OCI-LY7 (cell line): ENCODE data around the gene FLG2. TPM values are rescaled to one million over a fixed set of nuclear protein-coding genes. Genes with fewer than 3 reads are reported as not detected.

Experiments used
- BruUV-seq: library from RNA; stranded (reverse); fragments of 400-500 nt; replicated peaks from 2 replicates; lab custom pipeline; 2021; lab: Mats Ljungman, UMichigan
- CTCF ChIA-PET: fragments of 300-600 bp; sonication (Branson Sonifier 250); formaldehyde crosslinking; loops from one replicate; lab custom pipeline; 2022; ENCODE audit warnings: antibody characterized with exemption; ENCODE audit not compliant: unreplicated experiment; lab: Charles Lee
- POLR2A ChIA-PET: fragments of 300-600 bp; sonication (Branson Sonifier 250); formaldehyde crosslinking; loops from one replicate; lab custom pipeline; 2022; ENCODE audit warnings: antibody characterized with exemption; lab: Charles Lee
- DNase-seq: peaks from one replicate; pipeline ENCODE4 v3.0.0-alpha.2; 2015; ENCODE audit warnings: low spot score
- H2AFZ ChIP-seq: fragments of 200-600 bp; sonication (generic), shearing (Covaris generic); 2 replicates; pipeline ENCODE4 v1.6.1; 2014; ENCODE audit warnings: mild to moderate bottlenecking, antibody characterized with exemption, low read length, moderate library complexity
- H3K27ac ChIP-seq: fragments of 200-600 bp; sonication (generic); 2 replicates; pipeline ENCODE4 v1.5.1; 2014; ENCODE audit warnings: mixed run types, low read depth, mild to moderate bottlenecking, moderate library complexity, low read length, inconsistent platforms; ENCODE audit not compliant: poor library complexity, severe bottlenecking
- H3K36me3 ChIP-seq: fragments of 200-600 bp; sonication (generic); 2 replicates; pipeline ENCODE4 v1.6.1; 2014; ENCODE audit warnings: mild to moderate bottlenecking, antibody characterized with exemption, low read length, moderate library complexity, mixed read lengths; ENCODE audit not compliant: insufficient read depth
- H3K4me1 ChIP-seq: fragments of 200-600 bp; sonication (generic); 2 replicates; pipeline ENCODE4 v1.5.1; 2014; ENCODE audit warnings: mild to moderate bottlenecking, low read length; ENCODE audit not compliant: insufficient read depth, poor library complexity, severe bottlenecking
- H3K4me2 ChIP-seq: fragments of 200-600 bp; sonication (generic); 2 replicates; pipeline ENCODE4 v1.6.1; 2014; ENCODE audit warnings: mild to moderate bottlenecking, low read length
- H3K4me3 ChIP-seq: fragments of 200-600 bp; sonication (generic); 2 replicates; pipeline ENCODE4 v1.5.1; 2014; ENCODE audit warnings: mild to moderate bottlenecking, low read depth, low read length; ENCODE audit not compliant: poor library complexity, severe bottlenecking
- H3K79me2 ChIP-seq: fragments of 200-600 bp; sonication (generic); 2 replicates; pipeline ENCODE4 v1.6.1; 2016; ENCODE audit warnings: low read depth, mild to moderate bottlenecking, low read length, moderate library complexity, mixed read lengths; ENCODE audit not compliant: insufficient read depth
- H3K9me2 ChIP-seq: fragments of 200-600 bp; sonication (generic); 2 replicates; pipeline ENCODE4 v1.6.1; 2016; ENCODE audit warnings: mild to moderate bottlenecking, low read length, mixed read lengths; ENCODE audit not compliant: insufficient read depth
- H3K9me3 ChIP-seq: fragments of 200-600 bp; sonication (generic); 2 replicates; pipeline ENCODE4 v1.6.1; 2014; ENCODE audit warnings: mild to moderate bottlenecking, mixed run types, low read length, mixed read lengths
- H4K20me1 ChIP-seq: fragments of 200-600 bp; sonication (generic); 2 replicates; pipeline ENCODE4 v1.6.1; 2014; ENCODE audit warnings: mild to moderate bottlenecking, antibody characterized with exemption, low read length, moderate library complexity, mixed read lengths; ENCODE audit not compliant: insufficient read depth
- EZH2phosphoT487 ChIP-seq: fragments of 200-600 bp; sonication (generic); IDR thresholded peaks from 2 replicates; pipeline ENCODE4 v1.6.1; 2018; ENCODE audit warnings: low read depth, borderline replicate concordance, mild to moderate bottlenecking, mixed run types, antibody characterized with exemption, low read length, moderate library complexity, mixed read lengths
- intact Hi-C: fragments of 100-400 bp; cut with micrococcal nuclease; formaldehyde crosslinking; loops from one replicate; pipeline ENCODE4 v1.10.0; 2022; ENCODE audit not compliant: unreplicated experiment
- total RNA-seq, 2 experiments: library from RNA; depleted of rRNA in 1 of 2; stranded (reverse); fragments of >200 nt in 1 of 2; shearing (Covaris generic) in 1 of 2; gene quantifications; 2 replicates each; pipeline ENCODE4 v1.2.3, GENCODE V29; 2014 to 2022
- TF ChIP-seq, protein P1 (sequence below): fragments of 200-600 bp; sonication (generic); conservative IDR thresholded peaks from 2 replicates; pipeline ENCODE4 v1.5.1; 2014; ENCODE audit warnings: mild to moderate bottlenecking, antibody characterized with exemption, low read length, moderate library complexity, mixed read lengths

Gene FLG2
- total RNA-seq, 2 experiments from 2014 or later: not detected

DNA sequence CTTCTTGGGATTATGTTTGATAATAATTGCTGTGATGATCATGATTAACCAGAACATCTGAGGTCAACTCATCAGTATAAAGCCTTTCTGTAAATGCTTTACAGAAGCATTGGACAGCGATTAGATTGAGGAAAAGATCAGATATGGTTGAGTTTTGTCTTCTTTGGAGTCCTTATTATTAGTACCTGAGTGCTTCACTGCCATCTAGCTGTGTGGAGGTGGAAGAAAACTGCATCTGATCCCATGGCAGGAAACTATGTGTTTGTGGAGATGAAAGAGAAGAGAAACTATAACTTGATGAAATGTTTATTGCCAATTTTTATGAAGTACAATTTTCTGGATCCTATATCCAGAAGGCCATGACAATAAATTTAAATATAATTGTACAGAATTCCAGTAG is 11.4 kb downstream of the FLG2 start:
- H3K9me2 ChIP-seq: no peaks in the 10 kb centered on the region
- peak; percentile 1 for DNase-seq

DNA sequence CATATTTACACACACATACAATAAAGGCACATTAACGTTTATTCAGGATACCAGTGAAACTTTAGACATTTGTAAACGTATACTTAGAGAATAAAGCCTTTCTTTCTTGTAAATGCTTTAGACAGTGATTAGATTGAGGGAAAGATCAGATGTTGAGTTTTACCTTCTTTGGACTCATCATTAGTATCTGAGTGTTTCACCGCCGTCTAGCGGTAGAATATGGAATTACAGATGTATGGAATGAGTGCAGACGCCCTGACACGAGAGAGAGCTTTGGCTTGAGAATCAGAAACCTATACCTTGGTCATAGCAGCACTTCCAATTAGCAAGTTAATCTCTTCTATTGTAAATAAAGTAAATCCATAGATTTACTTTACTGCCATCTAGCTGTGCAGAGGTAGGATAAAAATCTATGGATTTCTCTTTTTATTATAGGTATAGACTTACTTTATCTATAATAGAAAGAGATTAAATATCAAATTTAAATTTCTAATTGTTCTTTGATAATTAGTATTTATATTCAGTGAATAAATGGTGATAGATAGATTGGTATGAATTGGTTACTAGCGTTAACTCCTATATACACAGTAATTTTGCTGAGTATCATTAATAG is 12.6 kb downstream of the FLG2 start:
- TF ChIP-seq, protein P1, sequence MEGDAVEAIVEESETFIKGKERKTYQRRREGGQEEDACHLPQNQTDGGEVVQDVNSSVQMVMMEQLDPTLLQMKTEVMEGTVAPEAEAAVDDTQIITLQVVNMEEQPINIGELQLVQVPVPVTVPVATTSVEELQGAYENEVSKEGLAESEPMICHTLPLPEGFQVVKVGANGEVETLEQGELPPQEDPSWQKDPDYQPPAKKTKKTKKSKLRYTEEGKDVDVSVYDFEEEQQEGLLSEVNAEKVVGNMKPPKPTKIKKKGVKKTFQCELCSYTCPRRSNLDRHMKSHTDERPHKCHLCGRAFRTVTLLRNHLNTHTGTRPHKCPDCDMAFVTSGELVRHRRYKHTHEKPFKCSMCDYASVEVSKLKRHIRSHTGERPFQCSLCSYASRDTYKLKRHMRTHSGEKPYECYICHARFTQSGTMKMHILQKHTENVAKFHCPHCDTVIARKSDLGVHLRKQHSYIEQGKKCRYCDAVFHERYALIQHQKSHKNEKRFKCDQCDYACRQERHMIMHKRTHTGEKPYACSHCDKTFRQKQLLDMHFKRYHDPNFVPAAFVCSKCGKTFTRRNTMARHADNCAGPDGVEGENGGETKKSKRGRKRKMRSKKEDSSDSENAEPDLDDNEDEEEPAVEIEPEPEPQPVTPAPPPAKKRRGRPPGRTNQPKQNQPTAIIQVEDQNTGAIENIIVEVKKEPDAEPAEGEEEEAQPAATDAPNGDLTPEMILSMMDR: peak; percentile 92
- no peak for TF ChIP-seq EZH2phosphoT487
- CTCF ChIA-PET: interaction anchor here (1.0 kb wide), 1 partner anchor 111 kb away, joined by 3 read pairs; no protein-coding TSS in a partner anchor

More for the DNA sequence above, 11.4 kb downstream of the FLG2 start:
- H3K9me3 ChIP-seq: no peaks in the 10 kb centered on the region
- ChIA-PET CTCF (no interaction called here), POLR2A (no interaction called here)
- TF ChIP-seq EZH2phosphoT487: no peak
- TF ChIP-seq, protein P1: peak; percentile 67
- no TSS peak for BruUV-seq
- no peak overlapping the region for H3K4me3 ChIP-seq
- no peak overlapping the region for H2AFZ ChIP-seq
- H3K4me2 ChIP-seq: no peak overlapping the region
- H3K27ac ChIP-seq: no peak overlapping the region
- no peaks in the 10 kb centered on the region for H3K36me3 ChIP-seq
- H3K4me1 ChIP-seq: no peaks in the 10 kb centered on the region
- intact Hi-C loops: loop anchor here (5.0 kb wide), 2 partner anchors 109 to 296 kb away; no protein-coding TSS in a partner anchor
- H4K20me1 ChIP-seq: no peaks in the 10 kb centered on the region
- H3K79me2 ChIP-seq: no peaks in the 10 kb centered on the region

DNA sequence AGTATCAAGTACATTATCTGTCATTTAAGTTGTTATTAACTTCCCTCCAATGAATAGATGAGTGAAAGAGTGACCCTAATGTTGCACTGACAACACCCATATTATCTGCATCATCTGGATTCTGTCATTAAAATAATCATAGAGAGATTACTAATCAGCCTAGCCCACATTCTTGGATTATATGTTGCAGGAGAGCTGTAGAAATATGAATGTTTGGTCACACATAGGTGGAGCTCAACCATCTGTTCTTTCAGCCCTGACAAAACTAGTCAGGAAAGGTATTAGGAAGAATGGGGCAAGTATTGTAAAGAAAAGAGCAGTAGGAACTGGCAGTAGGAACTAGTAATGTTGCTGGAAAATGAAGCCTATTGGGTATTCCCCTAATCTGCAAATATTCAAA is 15.4 kb downstream of the FLG2 start:
- no peak for DNase-seq
- ChIA-PET CTCF (no interaction called here), POLR2A (interaction anchor here (0.9 kb wide), 1 partner anchor 52 kb away, joined by 3 read pairs; no protein-coding TSS in a partner anchor)
- Histone ChIP-seq H3K4me2 (no peak overlapping the region), H2AFZ (no peak overlapping the region), H3K36me3 (no peaks in the 10 kb centered on the region), H4K20me1 (no peaks in the 10 kb centered on the region), H3K27ac (no peak overlapping the region), H3K4me3 (no peak overlapping the region), H3K4me1 (no peaks in the 10 kb centered on the region), H3K9me3 (no peaks in the 10 kb centered on the region), H3K9me2 (no peaks in the 10 kb centered on the region), H3K79me2 (no peaks in the 10 kb centered on the region)
- no peak for TF ChIP-seq EZH2phosphoT487
- TF ChIP-seq, protein P1: no peak
- intact Hi-C loops: no loop called here
- no TSS peak for BruUV-seq

More for the DNA sequence above, 12.6 kb downstream of the FLG2 start:
- intact Hi-C loops: loop anchor here (5.0 kb wide), 2 partner anchors 110 to 295 kb away; no protein-coding TSS in a partner anchor
- BruUV-seq: no TSS peak
- no peak overlapping the region for H3K4me2 ChIP-seq
- no peaks in the 10 kb centered on the region for H3K36me3 ChIP-seq
- H3K4me1 ChIP-seq: no peaks in the 10 kb centered on the region
- H3K9me3 ChIP-seq: no peaks in the 10 kb centered on the region
- no peaks in the 10 kb centered on the region for H3K9me2 ChIP-seq
- H3K79me2 ChIP-seq: no peaks in the 10 kb centered on the region
- H3K27ac ChIP-seq: no peak overlapping the region
- no peaks in the 10 kb centered on the region for H4K20me1 ChIP-seq
- no peak overlapping the region for H2AFZ ChIP-seq
- peak; percentile 58 for DNase-seq
- H3K4me3 ChIP-seq: no peak overlapping the region
- POLR2A ChIA-PET: interaction anchor here (0.7 kb wide), 1 partner anchor 531 kb away, joined by 3 read pairs; the partner anchor contains the start of gene SMCP
